Osteoblast (primary cell): ENCODE data around the gene CACNA2D3. TPM values are rescaled to one million over a fixed set of nuclear protein-coding genes. Genes with fewer than 3 reads are reported as not detected.

ENCODE experiments used
- DNase-seq: peaks from one replicate; pipeline ENCODE4 v3.0.0; 2011; ENCODE audit warnings: low spot score, mixed read lengths; ENCODE audit not compliant: insufficient read length; ENCODE audit errors: missing footprints
- H2AFZ ChIP-seq: 2 replicates; pipeline ENCODE4 v1.6.0; 2011; ENCODE audit warnings: mild to moderate bottlenecking, low read length
- H3K27ac ChIP-seq: 2 replicates; pipeline ENCODE4 v1.5.1; 2011; ENCODE audit warnings: mild to moderate bottlenecking, low read depth, low read length, moderate library complexity
- H3K27me3 ChIP-seq: 2 replicates; pipeline ENCODE4 v1.6.0; 2012; ENCODE audit warnings: mild to moderate bottlenecking, control low read depth, inconsistent platforms, low read length, moderate library complexity; ENCODE audit not compliant: insufficient read depth
- H3K36me3 ChIP-seq: 2 replicates; pipeline ENCODE4 v1.5.1; 2011; ENCODE audit warnings: mild to moderate bottlenecking, low read length, control low read depth, moderate library complexity; ENCODE audit not compliant: insufficient read depth
- H3K4me1 ChIP-seq: 2 replicates; pipeline ENCODE4 v1.5.1; 2011; ENCODE audit warnings: mild to moderate bottlenecking, low read length, control low read depth, moderate library complexity; ENCODE audit not compliant: insufficient read depth
- H3K4me2 ChIP-seq: 2 replicates; pipeline ENCODE4 v1.6.0; 2011; ENCODE audit warnings: mild to moderate bottlenecking, low read length; ENCODE audit not compliant: insufficient read depth
- H3K4me3 ChIP-seq: fragments of 200-600 bp; sonication (generic); 3 replicates; pipeline ENCODE4 v1.5.1; 2012; ENCODE audit warnings: mild to moderate bottlenecking, low read length, inconsistent platforms; ENCODE audit not compliant: insufficient read depth
- H3K79me2 ChIP-seq: 2 replicates; pipeline ENCODE4 v1.6.0; 2012; ENCODE audit warnings: mild to moderate bottlenecking, low read length, control low read depth, inconsistent platforms; ENCODE audit not compliant: insufficient read depth
- H3K9me3 ChIP-seq: 2 replicates; pipeline ENCODE4 v1.5.1; 2011; ENCODE audit warnings: low read depth, low read length, control low read depth
- H4K20me1 ChIP-seq: 2 replicates; pipeline ENCODE4 v1.6.0; 2012; ENCODE audit warnings: mild to moderate bottlenecking, low read length, control low read depth; ENCODE audit not compliant: insufficient read depth
- total RNA-seq: library from RNA; depleted of rRNA; stranded (reverse); fragments of >200 nt; gene quantifications from 2 replicates; pipeline ENCODE4 v1.2.3, GENCODE V29; 2012
- TF ChIP-seq, protein P1 (sequence below): IDR thresholded peaks from 2 replicates; pipeline ENCODE4 v1.5.1; 2011; ENCODE audit warnings: mild to moderate bottlenecking, low read depth, low read length, moderate library complexity; ENCODE audit errors: extremely low read depth

CACNA2D3 gene
- total RNA-seq, 1 donor = 0.36 TPM

- Histone ChIP-seq H3K4me3 (no peak overlapping the region), H3K27ac (no peak overlapping the region), H4K20me1 (no peaks in the 10 kb centered on the region), H3K4me2 (no peak overlapping the region), H2AFZ (no peak overlapping the region), H3K27me3 (no peaks in the 10 kb centered on the region), H3K4me1 (no peaks in the 10 kb centered on the region), H3K9me3 (no peaks in the 10 kb centered on the region), H3K36me3 (no peaks in the 10 kb centered on the region), H3K79me2 (no peaks in the 10 kb centered on the region)
- no peak for DNase-seq
- TF ChIP-seq, protein P1, sequence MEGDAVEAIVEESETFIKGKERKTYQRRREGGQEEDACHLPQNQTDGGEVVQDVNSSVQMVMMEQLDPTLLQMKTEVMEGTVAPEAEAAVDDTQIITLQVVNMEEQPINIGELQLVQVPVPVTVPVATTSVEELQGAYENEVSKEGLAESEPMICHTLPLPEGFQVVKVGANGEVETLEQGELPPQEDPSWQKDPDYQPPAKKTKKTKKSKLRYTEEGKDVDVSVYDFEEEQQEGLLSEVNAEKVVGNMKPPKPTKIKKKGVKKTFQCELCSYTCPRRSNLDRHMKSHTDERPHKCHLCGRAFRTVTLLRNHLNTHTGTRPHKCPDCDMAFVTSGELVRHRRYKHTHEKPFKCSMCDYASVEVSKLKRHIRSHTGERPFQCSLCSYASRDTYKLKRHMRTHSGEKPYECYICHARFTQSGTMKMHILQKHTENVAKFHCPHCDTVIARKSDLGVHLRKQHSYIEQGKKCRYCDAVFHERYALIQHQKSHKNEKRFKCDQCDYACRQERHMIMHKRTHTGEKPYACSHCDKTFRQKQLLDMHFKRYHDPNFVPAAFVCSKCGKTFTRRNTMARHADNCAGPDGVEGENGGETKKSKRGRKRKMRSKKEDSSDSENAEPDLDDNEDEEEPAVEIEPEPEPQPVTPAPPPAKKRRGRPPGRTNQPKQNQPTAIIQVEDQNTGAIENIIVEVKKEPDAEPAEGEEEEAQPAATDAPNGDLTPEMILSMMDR = no peak
These were observed 231.2 kb downstream of the CACNA2D3 start for GRCh38 chr3:54353546-54353945.

DNA sequence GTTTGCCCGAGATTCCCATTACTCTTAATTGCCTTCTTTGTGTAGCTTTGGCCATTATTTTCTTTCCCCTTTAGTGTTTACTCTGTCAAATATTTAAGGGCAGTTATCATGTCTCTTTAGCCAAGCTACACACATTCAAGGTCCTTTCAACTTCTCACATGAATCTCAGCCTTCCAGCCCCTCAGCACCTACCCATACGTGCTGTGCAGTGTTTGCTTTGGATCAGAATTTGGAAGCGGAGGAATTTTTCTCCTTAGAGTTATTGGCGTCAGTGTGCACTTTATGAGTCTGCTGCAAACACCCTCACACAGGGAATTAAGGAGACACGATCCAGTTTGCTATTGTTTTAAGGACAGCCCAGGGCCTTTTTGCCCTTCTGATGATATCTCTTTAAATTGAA lies 231.6 kb downstream of the CACNA2D3 start:
- Histone ChIP-seq H3K79me2 (no peaks in the 10 kb centered on the region), H3K4me3 (no peak overlapping the region), H3K9me3 (no peaks in the 10 kb centered on the region), H3K4me2 (no peak overlapping the region), H3K27me3 (no peaks in the 10 kb centered on the region), H2AFZ (no peak overlapping the region), H3K27ac (no peak overlapping the region), H3K4me1 (no peaks in the 10 kb centered on the region), H3K36me3 (no peaks in the 10 kb centered on the region), H4K20me1 (no peaks in the 10 kb centered on the region)
- DNase-seq = no peak
- TF ChIP-seq, protein P1 = no peak

GRCh38 chr3:54355800-54356199 lies 233.4 kb downstream of the CACNA2D3 start:
- Histone ChIP-seq H3K4me1 (no peaks in the 10 kb centered on the region), H3K4me2 (no peak overlapping the region), H3K9me3 (no peaks in the 10 kb centered on the region), H3K36me3 (no peaks in the 10 kb centered on the region), H4K20me1 (no peaks in the 10 kb centered on the region), H2AFZ (no peak overlapping the region), H3K27ac (no peak overlapping the region), H3K27me3 (no peaks in the 10 kb centered on the region), H3K79me2 (no peaks in the 10 kb centered on the region), H3K4me3 (no peak overlapping the region)
- DNase-seq = no peak
- TF ChIP-seq, protein P1 = no peak

DNA sequence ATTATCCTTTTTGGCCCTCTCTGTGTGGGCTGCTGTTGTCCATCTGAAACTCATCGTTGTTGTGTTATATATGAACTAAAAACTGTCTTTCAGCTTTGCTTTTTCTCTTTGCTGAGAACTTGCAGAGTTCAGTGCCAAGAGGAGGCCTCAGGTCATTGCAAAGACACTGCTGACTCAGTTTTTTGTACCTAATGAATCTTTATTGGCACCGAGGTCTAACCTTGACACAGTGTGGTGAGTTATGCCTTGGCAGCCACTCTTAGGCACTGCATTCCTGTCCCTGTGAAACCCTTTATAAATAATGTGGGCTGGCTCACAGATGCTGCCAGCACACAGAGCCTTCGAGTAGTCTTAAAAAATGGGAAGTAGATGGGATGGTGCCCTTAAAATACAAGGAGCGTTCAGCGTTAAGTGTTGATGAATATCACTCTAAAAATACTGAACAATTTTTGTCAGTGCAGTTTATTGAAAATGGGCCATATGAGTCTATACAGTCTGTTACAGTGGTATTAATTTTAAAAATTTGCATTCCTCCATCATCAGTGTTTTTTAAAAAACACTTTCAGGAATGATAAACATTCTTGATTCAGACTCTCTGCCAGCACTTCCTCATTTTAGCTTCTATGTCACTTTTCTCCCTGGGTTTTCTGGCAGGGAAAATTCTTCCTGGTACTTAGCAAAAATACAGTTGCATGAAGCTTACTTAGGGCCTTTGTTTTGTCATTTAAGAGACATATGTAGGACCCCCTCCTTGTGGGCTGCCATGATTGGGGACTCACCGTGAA lies 234.1 kb downstream of the CACNA2D3 start:
- no peaks in the 10 kb centered on the region for H3K79me2 ChIP-seq
- no peak overlapping the region for H3K4me2 ChIP-seq
- no peak overlapping the region for H2AFZ ChIP-seq
- H3K9me3 ChIP-seq = no peaks in the 10 kb centered on the region
- no peak overlapping the region for H3K4me3 ChIP-seq
- no peak for DNase-seq
- no peaks in the 10 kb centered on the region for H3K36me3 ChIP-seq
- no peaks in the 10 kb centered on the region for H3K27me3 ChIP-seq
- TF ChIP-seq, protein P1 = no peak
- H3K27ac ChIP-seq = no peak overlapping the region
- no peaks in the 10 kb centered on the region for H3K4me1 ChIP-seq
- no peaks in the 10 kb centered on the region for H4K20me1 ChIP-seq
